ENCODE measurements around the gene SCFD2.

The SCFD2 gene

GRCh38 chr4:52957220-52957686, 408.6 kb downstream of the SCFD2 start:
- no peaks in the 10 kb centered on the region for H3K4me1 ChIP-seq (ENCODE audit: control insufficient read depth, insufficient read depth, low read length, poor library complexity, severe bottlenecking)
- H3K4me3 ChIP-seq (ENCODE audit: insufficient read depth, low read depth, low read length, poor library complexity, severe bottlenecking), result no peak overlapping the region
- H3K27me3 ChIP-seq (replicated peaks; ENCODE audit: control insufficient read depth, insufficient read depth, low read length, poor library complexity, severe bottlenecking), result no peaks in the 10 kb centered on the region
- no peak overlapping the region for H3K27ac ChIP-seq (ENCODE audit: insufficient read depth, low read length, poor library complexity, severe bottlenecking)
- no peak for DNase-seq
- no peaks in the 10 kb centered on the region for H3K9me3 ChIP-seq (ENCODE audit: control insufficient read depth, low read length)
- H3K36me3 ChIP-seq (ENCODE audit: control insufficient read depth, insufficient read depth, low read length), result no peaks in the 10 kb centered on the region

DNA sequence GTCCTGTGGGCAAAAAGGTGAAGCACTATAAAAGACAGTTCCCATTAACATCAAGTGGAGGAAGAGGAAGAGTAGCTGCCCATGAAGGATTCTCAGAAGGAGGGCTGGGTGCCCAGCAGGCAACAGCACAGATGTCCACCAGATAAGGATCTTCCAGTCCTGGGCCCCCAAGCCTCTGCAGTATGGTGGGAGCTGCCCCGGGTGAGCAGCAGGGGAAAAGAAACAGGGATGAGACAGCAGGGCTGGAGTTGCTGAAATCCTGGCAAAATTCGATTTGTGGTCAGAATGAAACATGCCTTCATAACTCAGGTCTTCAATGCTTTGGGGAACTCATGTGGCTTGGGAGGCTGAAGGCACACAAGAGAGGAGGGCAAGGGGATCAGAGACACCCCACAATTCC, 409.2 kb downstream of the SCFD2 start:
- no peaks in the 10 kb centered on the region for H3K27me3 ChIP-seq (replicated peaks; ENCODE audit: control insufficient read depth, insufficient read depth, low read length, poor library complexity, severe bottlenecking)
- no peak for DNase-seq
- no peak overlapping the region for H3K27ac ChIP-seq (ENCODE audit: insufficient read depth, low read length, poor library complexity, severe bottlenecking)
- no peaks in the 10 kb centered on the region for H3K9me3 ChIP-seq (ENCODE audit: control insufficient read depth, low read length)
- no peak overlapping the region for H3K4me3 ChIP-seq (ENCODE audit: insufficient read depth, low read depth, low read length, poor library complexity, severe bottlenecking)
- H3K4me1 ChIP-seq (ENCODE audit: control insufficient read depth, insufficient read depth, low read length, poor library complexity, severe bottlenecking), result no peaks in the 10 kb centered on the region
- H3K36me3 ChIP-seq (ENCODE audit: control insufficient read depth, insufficient read depth, low read length), result no peaks in the 10 kb centered on the region

- Histone ChIP-seq H3K4me3 (ENCODE audit: insufficient read depth, low read depth, low read length, poor library complexity, severe bottlenecking) (no peak overlapping the region), H3K27ac (ENCODE audit: insufficient read depth, low read length, poor library complexity, severe bottlenecking) (no peak overlapping the region), H3K9me3 (ENCODE audit: control insufficient read depth, low read length) (no peaks in the 10 kb centered on the region), H3K27me3 (replicated peaks; ENCODE audit: control insufficient read depth, insufficient read depth, low read length, poor library complexity, severe bottlenecking) (no peaks in the 10 kb centered on the region), H3K36me3 (ENCODE audit: control insufficient read depth, insufficient read depth, low read length) (no peaks in the 10 kb centered on the region), H3K4me1 (ENCODE audit: control insufficient read depth, insufficient read depth, low read length, poor library complexity, severe bottlenecking) (no peaks in the 10 kb centered on the region)
- DNase-seq, result no peak
Measured at GRCh38 chr4:52954560-52955170, 411.2 kb downstream of the SCFD2 start.

DNA sequence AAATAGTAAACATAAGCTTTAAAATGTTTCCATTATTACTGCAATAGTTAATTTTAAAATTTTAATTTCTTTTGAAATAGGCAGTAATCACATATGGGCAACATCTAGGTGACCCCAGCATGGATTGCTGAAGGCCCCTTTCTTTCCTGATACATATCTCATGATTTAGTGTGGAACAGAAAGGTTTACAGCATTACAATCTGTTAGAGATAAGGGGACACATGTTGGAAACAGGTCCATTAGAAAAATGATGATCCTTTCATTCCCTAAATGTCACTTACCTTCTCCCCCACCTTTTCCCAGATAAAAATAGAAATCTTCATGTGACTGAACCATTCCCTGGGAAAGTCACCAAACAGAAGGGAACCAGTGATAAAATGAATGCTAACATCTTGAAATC, 413.3 kb downstream of the SCFD2 start:
- H3K9me3 ChIP-seq (ENCODE audit: control insufficient read depth, low read length), result no peaks in the 10 kb centered on the region
- no peaks in the 10 kb centered on the region for H3K27me3 ChIP-seq (replicated peaks; ENCODE audit: control insufficient read depth, insufficient read depth, low read length, poor library complexity, severe bottlenecking)
- no peak overlapping the region for H3K27ac ChIP-seq (ENCODE audit: insufficient read depth, low read length, poor library complexity, severe bottlenecking)
- H3K4me3 ChIP-seq (ENCODE audit: insufficient read depth, low read depth, low read length, poor library complexity, severe bottlenecking), result no peak overlapping the region
- DNase-seq, result no peak
- no peaks in the 10 kb centered on the region for H3K4me1 ChIP-seq (ENCODE audit: control insufficient read depth, insufficient read depth, low read length, poor library complexity, severe bottlenecking)
- H3K36me3 ChIP-seq (ENCODE audit: control insufficient read depth, insufficient read depth, low read length), result no peaks in the 10 kb centered on the region

GRCh38 chr4:52951016-52951415, 414.8 kb downstream of the SCFD2 start:
- no peaks in the 10 kb centered on the region for H3K27me3 ChIP-seq (replicated peaks; ENCODE audit: control insufficient read depth, insufficient read depth, low read length, poor library complexity, severe bottlenecking)
- H3K4me1 ChIP-seq (ENCODE audit: control insufficient read depth, insufficient read depth, low read length, poor library complexity, severe bottlenecking), result no peaks in the 10 kb centered on the region
- no peaks in the 10 kb centered on the region for H3K9me3 ChIP-seq (ENCODE audit: control insufficient read depth, low read length)
- H3K27ac ChIP-seq (ENCODE audit: insufficient read depth, low read length, poor library complexity, severe bottlenecking), result no peak overlapping the region
- no peak overlapping the region for H3K4me3 ChIP-seq (ENCODE audit: insufficient read depth, low read depth, low read length, poor library complexity, severe bottlenecking)
- no peak for DNase-seq
- no peaks in the 10 kb centered on the region for H3K36me3 ChIP-seq (ENCODE audit: control insufficient read depth, insufficient read depth, low read length)

DNA sequence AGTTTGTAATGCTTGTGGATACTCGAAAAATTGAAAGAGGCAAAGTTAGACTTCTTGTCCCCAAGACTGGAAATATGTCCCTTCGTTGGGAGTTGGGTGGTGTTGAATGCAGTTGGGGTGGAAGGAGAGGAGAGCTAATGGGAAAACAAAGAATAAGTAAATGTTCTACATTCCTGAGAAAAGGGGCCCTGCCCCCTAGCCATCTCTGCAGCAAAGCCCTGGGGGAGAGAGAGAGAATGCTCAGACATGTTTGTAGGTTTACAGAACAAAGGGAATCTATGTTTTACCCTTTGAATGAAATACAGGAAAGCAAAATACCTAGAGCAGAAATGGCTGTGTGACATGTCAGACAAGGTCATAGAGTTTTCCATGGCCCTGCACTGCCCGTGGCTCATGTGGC, 415.6 kb downstream of the SCFD2 start:
- Histone ChIP-seq H3K4me3 (ENCODE audit: insufficient read depth, low read depth, low read length, poor library complexity, severe bottlenecking) (no peak overlapping the region), H3K27ac (ENCODE audit: insufficient read depth, low read length, poor library complexity, severe bottlenecking) (no peak overlapping the region), H3K36me3 (ENCODE audit: control insufficient read depth, insufficient read depth, low read length) (no peaks in the 10 kb centered on the region), H3K4me1 (ENCODE audit: control insufficient read depth, insufficient read depth, low read length, poor library complexity, severe bottlenecking) (no peaks in the 10 kb centered on the region), H3K9me3 (ENCODE audit: control insufficient read depth, low read length) (no peaks in the 10 kb centered on the region), H3K27me3 (replicated peaks; ENCODE audit: control insufficient read depth, insufficient read depth, low read length, poor library complexity, severe bottlenecking) (no peaks in the 10 kb centered on the region)
- no peak for DNase-seq

GRCh38 chr4:52949336-52949735, 416.5 kb downstream of the SCFD2 start:
- Histone ChIP-seq H3K4me1 (ENCODE audit: control insufficient read depth, insufficient read depth, low read length, poor library complexity, severe bottlenecking) (no peaks in the 10 kb centered on the region), H3K4me3 (ENCODE audit: insufficient read depth, low read depth, low read length, poor library complexity, severe bottlenecking) (no peak overlapping the region), H3K27ac (ENCODE audit: insufficient read depth, low read length, poor library complexity, severe bottlenecking) (no peak overlapping the region), H3K9me3 (ENCODE audit: control insufficient read depth, low read length) (no peaks in the 10 kb centered on the region), H3K27me3 (replicated peaks; ENCODE audit: control insufficient read depth, insufficient read depth, low read length, poor library complexity, severe bottlenecking) (no peaks in the 10 kb centered on the region), H3K36me3 (ENCODE audit: control insufficient read depth, insufficient read depth, low read length) (no peaks in the 10 kb centered on the region)
- no peak for DNase-seq

- no peak overlapping the region for H3K27ac ChIP-seq (ENCODE audit: insufficient read depth, low read length, poor library complexity, severe bottlenecking)
- no peaks in the 10 kb centered on the region for H3K36me3 ChIP-seq (ENCODE audit: control insufficient read depth, insufficient read depth, low read length)
- no peak overlapping the region for H3K4me3 ChIP-seq (ENCODE audit: insufficient read depth, low read depth, low read length, poor library complexity, severe bottlenecking)
- H3K4me1 ChIP-seq (ENCODE audit: control insufficient read depth, insufficient read depth, low read length, poor library complexity, severe bottlenecking), result no peaks in the 10 kb centered on the region
- H3K9me3 ChIP-seq (ENCODE audit: control insufficient read depth, low read length), result no peaks in the 10 kb centered on the region
- H3K27me3 ChIP-seq (replicated peaks; ENCODE audit: control insufficient read depth, insufficient read depth, low read length, poor library complexity, severe bottlenecking), result no peaks in the 10 kb centered on the region
- DNase-seq, result no peak
Measured at GRCh38 chr4:52948057-52948423, 417.8 kb downstream of the SCFD2 start.

DNA sequence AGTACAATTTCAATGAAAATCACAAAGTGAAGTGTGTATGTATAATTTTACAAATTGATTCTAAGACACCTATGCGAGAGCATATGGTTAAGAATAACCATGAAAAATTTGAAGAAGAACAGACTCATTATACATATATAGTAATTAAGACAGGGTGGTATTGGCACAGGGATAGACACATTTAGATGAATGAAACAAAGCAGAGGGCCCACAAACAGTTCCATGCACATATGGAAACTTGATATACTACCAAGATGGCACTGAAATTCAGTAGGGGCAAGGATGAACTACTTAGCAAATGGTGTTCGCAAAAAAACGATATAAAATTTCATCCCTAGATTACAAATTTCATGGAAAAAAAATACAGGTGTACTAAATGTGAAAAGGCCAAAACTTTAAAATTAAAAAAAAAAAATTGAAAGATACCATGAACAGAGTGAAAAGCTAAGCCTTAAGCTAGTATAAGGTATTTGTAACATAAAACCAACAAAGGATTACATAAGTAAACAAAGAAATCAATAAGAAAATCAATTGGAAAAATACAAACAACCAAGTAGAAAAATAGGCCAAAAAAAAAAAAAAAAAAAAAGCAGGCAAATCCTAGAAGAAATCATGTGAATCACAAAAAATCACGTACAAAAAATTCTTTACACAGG, 418.3 kb downstream of the SCFD2 start:
- DNase-seq, result no peak

DNA sequence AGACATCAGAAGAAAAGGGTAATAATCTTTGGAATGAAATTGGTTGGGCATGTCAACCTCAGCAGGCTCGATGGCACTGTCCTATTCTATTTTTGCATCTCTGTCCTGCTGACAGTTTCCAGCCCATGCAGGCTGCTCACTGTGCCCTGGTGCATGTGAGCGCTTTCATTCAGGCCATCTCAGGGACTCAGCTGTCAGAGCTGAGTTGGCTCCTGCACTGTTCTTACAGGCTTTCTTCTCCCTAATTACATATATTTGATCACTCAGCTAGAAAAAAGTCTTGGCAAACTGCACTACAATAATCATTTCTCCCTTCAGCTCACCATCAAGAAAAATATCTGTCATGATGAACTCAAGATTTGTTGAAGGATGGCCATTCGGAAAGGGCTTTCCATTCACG, 419.0 kb downstream of the SCFD2 start:
- Histone ChIP-seq H3K36me3 (ENCODE audit: control insufficient read depth, insufficient read depth, low read length) (no peaks in the 10 kb centered on the region), H3K27ac (ENCODE audit: insufficient read depth, low read length, poor library complexity, severe bottlenecking) (no peak overlapping the region), H3K4me1 (ENCODE audit: control insufficient read depth, insufficient read depth, low read length, poor library complexity, severe bottlenecking) (no peaks in the 10 kb centered on the region), H3K27me3 (replicated peaks; ENCODE audit: control insufficient read depth, insufficient read depth, low read length, poor library complexity, severe bottlenecking) (no peaks in the 10 kb centered on the region), H3K4me3 (ENCODE audit: insufficient read depth, low read depth, low read length, poor library complexity, severe bottlenecking) (no peak overlapping the region), H3K9me3 (ENCODE audit: control insufficient read depth, low read length) (no peaks in the 10 kb centered on the region)
- DNase-seq, result no peak

More for the DNA sequence above, 418.3 kb downstream of the SCFD2 start:
- no peaks in the 10 kb centered on the region for H3K27me3 ChIP-seq (replicated peaks; ENCODE audit: control insufficient read depth, insufficient read depth, low read length, poor library complexity, severe bottlenecking)
- H3K9me3 ChIP-seq (ENCODE audit: control insufficient read depth, low read length), result no peaks in the 10 kb centered on the region
- no peaks in the 10 kb centered on the region for H3K4me1 ChIP-seq (ENCODE audit: control insufficient read depth, insufficient read depth, low read length, poor library complexity, severe bottlenecking)
- H3K36me3 ChIP-seq (ENCODE audit: control insufficient read depth, insufficient read depth, low read length), result no peaks in the 10 kb centered on the region
- no peak overlapping the region for H3K27ac ChIP-seq (ENCODE audit: insufficient read depth, low read length, poor library complexity, severe bottlenecking)
- H3K4me3 ChIP-seq (ENCODE audit: insufficient read depth, low read depth, low read length, poor library complexity, severe bottlenecking), result no peak overlapping the region
